Gastroesophageal sphincter (tissue), 4 donors: ENCODE results near the gene LOXHD1. TPM values are rescaled to one million over a fixed set of nuclear protein-coding genes. Genes with fewer than 3 reads are reported as not detected.

Experiments
- ATAC-seq: fragments of 150-250 bp; one replicate; pipeline ENCODE4 v1.9.1; 2016; ENCODE audit warnings: mild to moderate bottlenecking, moderate library complexity
- H3K27ac ChIP-seq, 4 donors: fragments of 200-600 bp; sonication (generic) in 3 of 4; 1 replicate in 3 of 4; 2 replicates in 1 of 4; pipeline ENCODE4 v1.5.1; 2016 to 2019
- H3K27me3 ChIP-seq: fragments of 200-600 bp; sonication (generic); one replicate; pipeline ENCODE4 v1.5.1; 2019
- H3K36me3 ChIP-seq, 2 donors: fragments of 200-600 bp; sonication (generic); one replicate each; pipeline ENCODE4 v1.5.1; 2019; ENCODE audit warnings: control low read depth in 1 of 2
- H3K4me1 ChIP-seq, 3 donors: fragments of 200-600 bp; sonication (generic); 1 replicate in 2 of 3; 2 replicates in 1 of 3; pipeline ENCODE4 v1.5.1; 2016 to 2019; ENCODE audit warnings: control low read depth in 2 of 3
- H3K4me3 ChIP-seq, 2 donors: fragments of 200-600 bp; sonication (generic); one replicate each; pipeline ENCODE4 v1.5.1; 2019; ENCODE audit warnings: mild to moderate bottlenecking in 1 of 2, moderate library complexity in 1 of 2
- H3K9me3 ChIP-seq, 3 donors: fragments of 200-600 bp; sonication (generic); one replicate each; pipeline ENCODE4 v1.5.1; 2017 to 2019; ENCODE audit warnings: control low read depth in 2 of 3
- EP300 ChIP-seq: sonication (generic); formaldehyde crosslinking; IDR thresholded peaks from one replicate; pipeline ENCODE4 v1.6.1; 2017; ENCODE audit warnings: antibody characterized with exemption, mild to moderate bottlenecking
- POLR2A ChIP-seq, 2 donors: fragments of 450-650 bp; IDR thresholded peaks; one replicate each; pipeline ENCODE4 v1.6.1; 2017; ENCODE audit warnings: antibody characterized with exemption in 2 of 2, mild to moderate bottlenecking in 2 of 2, moderate library complexity in 1 of 2
- POLR2AphosphoS5 ChIP-seq: sonication (generic); formaldehyde crosslinking; IDR thresholded peaks from one replicate; pipeline ENCODE4 v1.6.1; 2017; ENCODE audit warnings: antibody characterized with exemption
- WGBS, 2 donors: methylation state at CpG; one replicate each; pipeline ENCODE4 v1.1.5; 2018; ENCODE audit warnings: low coverage in 1 of 2; 5-methylcytosine and 5-hydroxymethylcytosine counted together
- total RNA-seq, 4 donors: library from RNA; depleted of rRNA; stranded (reverse); fragments of >200 nt; gene quantifications; one replicate each; pipeline ENCODE4 v1.1.0, GENCODE V29; 2016
- TF ChIP-seq, protein P1 (sequence below), 4 experiments: fragments of 200-600 bp in 2 of 4; fragments of 450-650 bp in 2 of 4; sonication (generic) in 1 of 4; IDR thresholded peaks; one replicate each; pipeline ENCODE4 v1.5.1; 2017 to 2019; ENCODE audit warnings: antibody characterized with exemption in 4 of 4, mild to moderate bottlenecking in 2 of 4, moderate library complexity in 2 of 4

Gene LOXHD1
- total RNA-seq, 4 donors from 2014 or later, result 0.15 to 0.27 TPM; not detected in 2

- H3K4me1 ChIP-seq, result no peaks in the 10 kb centered on the region
- no peak for ATAC-seq
- H3K9me3 ChIP-seq, result no peaks in the 10 kb centered on the region
- H3K36me3 ChIP-seq, result no peaks in the 10 kb centered on the region
- no peak overlapping the region for H3K27ac ChIP-seq
- H3K4me3 ChIP-seq, result no peak overlapping the region
- TF ChIP-seq POLR2AphosphoS5 (no peak), EP300 (no peak), POLR2A (IDR thresholded peaks at IDR 0.05) (no peak)
- TF ChIP-seq, protein P1, sequence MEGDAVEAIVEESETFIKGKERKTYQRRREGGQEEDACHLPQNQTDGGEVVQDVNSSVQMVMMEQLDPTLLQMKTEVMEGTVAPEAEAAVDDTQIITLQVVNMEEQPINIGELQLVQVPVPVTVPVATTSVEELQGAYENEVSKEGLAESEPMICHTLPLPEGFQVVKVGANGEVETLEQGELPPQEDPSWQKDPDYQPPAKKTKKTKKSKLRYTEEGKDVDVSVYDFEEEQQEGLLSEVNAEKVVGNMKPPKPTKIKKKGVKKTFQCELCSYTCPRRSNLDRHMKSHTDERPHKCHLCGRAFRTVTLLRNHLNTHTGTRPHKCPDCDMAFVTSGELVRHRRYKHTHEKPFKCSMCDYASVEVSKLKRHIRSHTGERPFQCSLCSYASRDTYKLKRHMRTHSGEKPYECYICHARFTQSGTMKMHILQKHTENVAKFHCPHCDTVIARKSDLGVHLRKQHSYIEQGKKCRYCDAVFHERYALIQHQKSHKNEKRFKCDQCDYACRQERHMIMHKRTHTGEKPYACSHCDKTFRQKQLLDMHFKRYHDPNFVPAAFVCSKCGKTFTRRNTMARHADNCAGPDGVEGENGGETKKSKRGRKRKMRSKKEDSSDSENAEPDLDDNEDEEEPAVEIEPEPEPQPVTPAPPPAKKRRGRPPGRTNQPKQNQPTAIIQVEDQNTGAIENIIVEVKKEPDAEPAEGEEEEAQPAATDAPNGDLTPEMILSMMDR (IDR thresholded peaks at IDR 0.05), result no peak
- WGBS, 2 donors, result 93 to 100% methylated on average over 2 of the region's 2 CpGs
- H3K27me3 ChIP-seq, result peaks cover 5% of the 10 kb centered on the region
Measured at GRCh38 chr18:46436621-46437020, 220.4 kb downstream of the LOXHD1 start.

DNA sequence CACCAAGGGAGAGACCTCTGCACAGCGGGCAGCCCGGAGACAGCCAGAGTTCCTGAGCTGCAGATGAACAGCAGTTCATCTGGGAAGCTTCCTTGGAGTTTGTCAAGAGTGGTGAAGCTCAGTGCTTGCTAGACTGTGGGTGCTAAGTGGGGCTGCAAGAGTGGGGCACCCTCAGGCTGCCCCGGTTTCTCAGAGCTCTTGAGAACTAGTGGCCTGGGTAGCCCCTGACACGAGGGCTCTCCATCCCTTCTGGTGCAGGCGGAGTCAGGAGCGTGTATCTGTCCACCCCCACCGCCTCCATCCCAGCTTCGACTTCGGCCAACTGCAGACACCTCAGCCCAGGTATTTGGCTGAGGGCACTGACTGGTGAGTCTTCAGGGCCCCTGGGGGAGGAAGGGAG, 222.0 kb downstream of the LOXHD1 start:
- no peaks in the 10 kb centered on the region for H3K9me3 ChIP-seq
- TF ChIP-seq, protein P1 (IDR thresholded peaks at IDR 0.05), result no peak
- no peak for TF ChIP-seq EP300
- TF ChIP-seq POLR2AphosphoS5, result no peak
- TF ChIP-seq POLR2A (IDR thresholded peaks at IDR 0.05), result no peak
- no peaks in the 10 kb centered on the region for H3K4me1 ChIP-seq
- no peaks in the 10 kb centered on the region for H3K36me3 ChIP-seq
- no peak for ATAC-seq
- peaks cover 5% of the 10 kb centered on the region for H3K27me3 ChIP-seq
- no peak overlapping the region for H3K27ac ChIP-seq
- WGBS, 2 donors, result 80 to 96% methylated on average over 2 of the region's 9 CpGs
- H3K4me3 ChIP-seq, result no peak overlapping the region

DNA sequence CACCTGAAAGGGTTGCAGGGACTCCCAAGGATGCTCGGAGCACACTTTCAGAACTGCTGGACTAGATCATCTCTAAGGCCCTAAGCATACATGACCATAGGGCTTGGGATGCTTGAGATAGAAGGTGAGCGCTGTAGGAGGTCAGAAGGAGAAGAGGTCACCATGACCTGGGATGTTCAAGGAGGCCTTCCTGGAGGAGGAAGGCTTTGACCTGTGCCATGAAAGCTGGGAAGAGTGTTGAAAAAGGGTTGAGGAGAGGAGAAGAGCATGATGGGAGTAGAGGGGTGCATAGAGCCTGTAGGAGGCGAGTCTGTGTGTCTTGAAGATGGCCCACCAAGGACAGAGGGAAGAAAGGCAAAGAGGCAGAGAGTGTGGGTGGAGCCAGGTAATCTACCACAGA, 222.4 kb downstream of the LOXHD1 start:
- Histone ChIP-seq H3K9me3 (no peaks in the 10 kb centered on the region), H3K27ac (no peak overlapping the region), H3K27me3 (peaks cover 5% of the 10 kb centered on the region), H3K4me3 (no peak overlapping the region), H3K4me1 (no peaks in the 10 kb centered on the region), H3K36me3 (no peaks in the 10 kb centered on the region)
- ATAC-seq, result no peak
- TF ChIP-seq POLR2AphosphoS5, result no peak
- 80 to 95% methylated on average over 1 to 3 of the region's 3 CpGs for WGBS, 2 donors

GRCh38 chr18:46433121-46433826, 223.7 kb downstream of the LOXHD1 start:
- H3K4me3 ChIP-seq, result no peak overlapping the region
- H3K27me3 ChIP-seq, result peaks cover 5% of the 10 kb centered on the region
- no peak overlapping the region for H3K27ac ChIP-seq
- 90 to 91% methylated on average over 2 to 4 of the region's 35 CpGs for WGBS, 2 donors
- TF ChIP-seq POLR2AphosphoS5, result no peak
- no peak for TF ChIP-seq EP300
- no peak for TF ChIP-seq POLR2A (IDR thresholded peaks at IDR 0.05)
- TF ChIP-seq, protein P1 (IDR thresholded peaks at IDR 0.05), result no peak
- H3K4me1 ChIP-seq, result no peaks in the 10 kb centered on the region
- no peak for ATAC-seq
- no peaks in the 10 kb centered on the region for H3K9me3 ChIP-seq
- no peaks in the 10 kb centered on the region for H3K36me3 ChIP-seq

GRCh38 chr18:46431522-46432171, 225.4 kb downstream of the LOXHD1 start:
- no peak for ATAC-seq
- no peak for TF ChIP-seq POLR2A (IDR thresholded peaks at IDR 0.05)
- TF ChIP-seq, protein P1 (IDR thresholded peaks at IDR 0.05), result no peak
- no peak for TF ChIP-seq EP300
- TF ChIP-seq POLR2AphosphoS5, result no peak

More at GRCh38 chr18:46431522-46432171, 225.4 kb downstream of the LOXHD1 start:
- Histone ChIP-seq H3K27ac (no peak overlapping the region), H3K27me3 (peaks cover 5% of the 10 kb centered on the region), H3K4me3 (no peak overlapping the region), H3K36me3 (no peaks in the 10 kb centered on the region), H3K9me3 (no peaks in the 10 kb centered on the region), H3K4me1 (no peaks in the 10 kb centered on the region)
- WGBS, 2 donors, result 31 to 54% methylated on average over 3 of the region's 4 CpGs
